HG03095 (cell line): ENCODE results near the gene CLCN1.

Experiments
- ATAC-seq: cut with Tn5 transposase; IDR thresholded peaks from one replicate; pipeline ENCODE4 v1.9.1; 2021; ENCODE audit warnings: moderate library complexity; ENCODE audit not compliant: unreplicated experiment

CLCN1 gene

DNA sequence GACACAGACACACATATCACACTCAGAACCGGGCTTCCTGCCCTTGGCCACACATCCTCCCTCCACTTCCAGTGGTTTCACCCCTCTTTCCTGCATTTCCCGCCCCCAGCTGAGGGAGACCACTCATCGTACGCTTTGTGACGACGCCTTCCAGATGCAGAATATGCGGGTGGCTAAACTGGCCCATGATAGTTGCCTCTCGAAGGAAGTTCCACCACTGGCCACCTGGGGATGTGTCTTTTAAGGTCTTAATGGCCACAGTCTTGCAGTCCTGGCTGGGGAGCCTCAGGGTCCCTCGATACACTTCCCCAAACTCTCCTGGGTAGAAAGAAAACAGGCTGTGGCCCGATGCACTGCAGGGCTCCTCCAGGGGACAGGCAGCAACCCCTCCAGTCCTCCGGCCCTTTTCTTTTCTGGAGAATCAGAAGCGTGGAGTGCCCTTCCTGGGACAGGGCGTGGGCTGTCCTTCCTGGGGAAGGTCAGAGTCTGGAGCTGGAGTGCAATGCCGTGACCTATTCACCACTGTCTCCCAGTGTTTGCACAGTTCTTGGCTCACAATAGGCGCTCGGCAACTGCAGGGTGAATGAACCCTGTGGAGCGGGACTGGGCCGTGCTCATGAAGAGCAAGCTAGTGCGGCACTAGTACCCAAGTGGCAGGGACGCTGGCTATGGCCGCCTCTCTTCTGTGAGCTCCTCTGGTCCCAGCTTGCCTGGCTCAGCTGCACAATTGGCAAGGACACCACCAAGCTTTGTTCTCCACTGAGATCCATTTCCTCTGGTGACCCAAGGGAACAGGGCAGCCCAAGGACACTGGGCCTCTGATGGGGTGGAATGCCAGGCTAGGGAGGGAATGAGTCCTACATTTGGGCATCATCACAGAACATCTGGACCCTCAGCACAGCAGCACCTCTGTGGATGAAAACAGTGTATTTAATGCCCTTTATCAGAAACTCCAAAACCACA, 79.6 kb downstream of the CLCN1 start:
- ATAC-seq, result no peak

DNA sequence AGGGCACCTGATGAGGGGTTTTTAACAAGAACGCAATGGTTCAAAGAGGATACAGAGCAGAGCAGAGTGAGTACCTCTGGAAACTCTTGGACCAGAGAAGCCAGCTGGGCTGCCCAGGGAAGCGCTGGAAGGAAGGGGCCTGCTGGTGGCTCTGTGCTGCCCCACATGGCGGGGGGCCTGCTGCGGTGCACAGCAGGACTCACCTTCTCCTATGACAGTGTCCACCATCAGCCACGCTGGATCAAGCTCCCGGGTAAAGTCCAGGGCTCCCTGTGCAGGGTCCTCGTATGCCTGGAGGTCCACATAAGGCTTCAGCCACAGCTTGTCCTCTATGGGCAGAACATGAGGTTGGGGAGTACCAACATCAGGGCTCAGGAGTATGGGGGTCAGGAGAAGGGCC, 80.3 kb downstream of the CLCN1 start:
- ATAC-seq, result no peak

DNA sequence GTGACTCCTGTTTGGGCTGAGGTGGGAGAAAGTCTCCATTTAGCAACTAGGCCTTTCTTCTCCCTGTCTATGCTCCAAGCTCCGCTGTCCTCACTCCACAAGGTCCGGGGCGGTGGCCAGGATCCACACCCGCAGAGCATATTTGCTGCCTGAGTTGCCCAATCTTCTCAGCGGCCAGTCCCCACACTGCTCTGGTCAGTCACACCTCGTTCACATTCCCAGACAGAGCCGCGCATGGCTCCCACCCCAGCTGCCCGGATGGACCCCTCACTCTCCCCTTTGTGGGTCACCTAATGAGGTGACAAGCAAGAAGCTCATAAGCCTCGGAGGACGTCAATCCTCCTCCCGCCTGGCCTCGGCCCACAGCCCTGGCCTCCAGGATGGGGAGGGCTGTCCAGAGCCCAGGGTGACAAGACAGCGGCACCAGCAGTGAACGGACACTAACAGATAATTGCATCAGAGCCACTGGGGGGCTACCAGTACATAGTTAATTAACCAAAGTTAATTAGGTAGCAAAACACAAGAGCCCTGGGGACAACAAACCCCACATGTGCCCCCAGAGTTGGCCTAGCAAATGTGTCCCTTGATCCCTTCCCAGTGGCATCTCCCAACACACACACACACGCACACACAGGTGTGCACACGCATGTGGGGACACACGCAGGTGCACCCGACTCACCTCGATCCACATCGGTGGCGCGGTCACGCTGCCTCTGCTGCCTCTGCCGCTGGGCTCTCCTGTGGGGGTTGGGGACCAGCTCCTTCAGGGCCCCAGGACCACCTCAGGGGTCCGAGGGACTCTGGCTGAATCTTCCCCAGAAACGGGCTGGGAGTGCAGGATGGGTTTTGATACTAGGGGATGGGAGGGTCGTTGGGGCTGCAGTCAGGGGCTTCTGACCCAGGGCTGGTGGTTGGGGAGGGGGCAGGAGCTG, 81.0 kb downstream of the CLCN1 start:
- ATAC-seq, result no peak

DNA sequence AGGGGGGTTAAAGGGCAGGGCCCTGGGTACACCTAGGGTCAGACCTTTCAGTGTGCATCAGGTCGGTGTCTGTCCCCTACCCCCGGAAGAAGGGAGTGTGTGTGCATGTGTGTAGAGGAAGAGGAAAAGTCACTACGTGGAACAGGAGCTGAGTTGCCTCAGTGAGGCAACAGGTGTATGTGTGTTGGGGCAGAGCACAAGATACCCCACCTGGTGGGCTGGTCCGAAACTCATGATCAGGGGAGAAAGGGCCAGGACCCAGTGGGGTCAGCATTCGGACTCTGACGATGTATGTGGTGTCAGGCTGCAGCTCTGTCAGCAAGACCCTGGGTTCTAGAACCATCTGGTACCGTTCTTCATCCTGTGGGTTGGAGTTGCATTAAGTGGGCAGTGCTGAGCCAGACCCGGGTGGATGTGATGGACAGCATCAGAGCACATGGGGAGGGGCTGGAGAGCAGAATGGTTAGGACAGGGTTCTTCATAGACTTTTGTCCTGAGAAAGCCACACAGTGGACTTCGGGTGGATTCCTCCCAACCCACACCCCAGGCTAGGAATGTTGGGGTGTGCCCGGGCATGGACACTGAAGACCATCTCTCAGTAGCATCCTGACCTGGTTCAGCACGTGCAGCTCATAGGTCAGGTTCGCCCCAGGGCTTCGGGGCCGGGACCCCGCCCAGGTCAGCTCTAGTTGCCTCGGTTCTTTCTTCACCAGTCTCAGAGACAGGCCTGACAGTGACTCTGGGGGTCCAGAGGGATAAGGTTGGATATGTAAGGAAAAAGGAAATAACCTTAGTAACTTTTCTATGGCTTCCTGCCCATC, 82.0 kb downstream of the CLCN1 start:
- ATAC-seq, result no peak

DNA sequence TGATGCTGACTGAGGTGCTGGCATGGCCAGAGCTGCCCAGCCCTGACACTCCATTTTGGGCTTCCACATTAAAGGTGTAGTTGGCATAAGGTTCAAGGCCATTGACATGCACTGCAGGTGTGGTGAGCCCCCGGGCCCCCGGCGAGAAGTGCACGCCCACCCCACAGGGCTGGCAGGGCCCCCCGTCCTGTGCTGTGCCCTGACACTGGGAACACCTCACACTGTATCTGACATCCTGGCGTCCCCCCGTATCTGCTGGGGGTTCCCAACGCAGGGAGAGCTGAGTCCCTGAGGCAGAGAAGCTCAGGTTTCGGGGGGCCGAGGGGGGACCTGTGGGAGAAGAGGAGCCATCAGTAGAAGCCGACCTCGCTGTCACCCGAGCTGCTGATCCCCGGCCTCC, 82.7 kb downstream of the CLCN1 start:
- ATAC-seq, result no peak

DNA sequence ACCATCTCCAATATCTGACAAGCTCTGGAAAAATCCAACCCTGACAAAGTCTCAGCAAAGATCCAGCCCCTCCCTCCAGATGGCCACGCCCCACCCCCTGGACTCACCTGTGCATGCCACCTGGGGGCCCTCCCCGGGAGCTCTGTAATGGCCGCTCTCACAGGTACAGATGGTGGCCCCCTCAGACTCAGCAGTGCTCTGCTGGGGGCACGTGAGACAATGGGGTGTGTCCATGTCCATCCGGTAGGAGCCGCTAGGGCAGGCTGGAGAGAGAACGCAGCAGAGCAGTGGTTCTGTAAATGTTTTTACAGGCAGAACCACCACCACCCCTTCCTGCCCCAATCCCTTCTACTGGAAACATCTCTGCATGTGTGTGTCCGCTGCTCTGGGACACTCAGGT, 83.2 kb downstream of the CLCN1 start:
- ATAC-seq, result no peak

DNA sequence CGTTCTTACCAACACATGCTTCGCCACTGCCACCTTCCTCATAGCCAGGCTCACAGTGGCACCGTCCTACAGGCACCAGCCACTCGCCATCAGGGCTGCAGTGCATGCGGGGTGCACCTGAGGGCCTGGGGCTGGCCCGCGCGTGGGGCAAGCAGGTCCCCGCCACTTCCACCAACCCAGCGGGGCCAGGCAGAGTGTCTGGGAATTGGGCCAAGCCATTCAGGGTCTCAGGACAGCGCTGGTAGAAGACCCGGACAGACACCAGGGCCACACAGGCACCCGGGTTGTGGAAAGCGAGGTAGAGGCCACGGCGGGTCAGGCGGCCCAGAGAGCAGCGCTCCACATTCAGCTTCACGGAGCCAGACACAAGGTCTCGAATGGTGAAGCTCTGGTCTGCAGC, 83.7 kb downstream of the CLCN1 start:
- no peak for ATAC-seq

DNA sequence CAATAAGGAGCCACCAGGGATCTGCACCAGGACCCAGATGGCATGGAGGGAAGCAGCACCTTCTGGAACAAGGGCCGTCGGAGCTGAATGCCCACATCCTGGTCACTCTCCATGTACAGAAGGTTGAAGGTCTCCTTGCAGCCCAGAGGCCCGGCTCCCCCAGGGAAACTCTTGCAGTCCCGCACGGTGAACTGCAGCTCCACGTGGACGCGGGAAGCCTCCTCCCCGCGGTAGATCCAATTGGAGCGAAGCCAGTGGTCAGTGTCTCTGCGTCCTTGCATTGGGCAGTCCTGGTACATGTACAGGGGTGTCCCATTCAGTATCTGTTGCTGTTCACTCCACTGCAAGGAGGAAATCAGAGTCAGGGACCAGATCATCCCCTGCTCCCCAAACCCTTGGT, 85.4 kb downstream of the CLCN1 start:
- ATAC-seq, result no peak
